GM12892 (cell line): ENCODE data around the gene PRKN.

Experiments
- DNase-seq: peaks from one replicate; pipeline ENCODE4 v3.0.0; 2011; ENCODE audit not compliant: insufficient read length
- FAIRE-seq: peaks from 2 replicates; lab custom pipeline; 2011; peaks lifted over from hg19 to GRCh38; lab: Jason Lieb, UNC
- POLR2A ChIP-seq: IDR thresholded peaks from 2 replicates; pipeline ENCODE4 v1.6.1; 2011; ENCODE audit warnings: low read depth, low read length, control low read depth
- POLR2AphosphoS5 ChIP-seq: IDR thresholded peaks from 2 replicates; pipeline ENCODE4 v1.6.1; 2011; ENCODE audit warnings: low read depth, low read length, control low read depth
- TAF1 ChIP-seq: IDR thresholded peaks from 2 replicates; pipeline ENCODE4 v1.6.1; 2011; ENCODE audit warnings: low read depth, mild to moderate bottlenecking, control low read depth, low read length, borderline replicate concordance

The PRKN gene

GRCh38 chr6:162200945-162201690 lies 526.4 kb downstream of the PRKN start:
- FAIRE-seq (no peak), DNase-seq (no peak)
- no peak for TF ChIP-seq POLR2AphosphoS5

- no peak for TF ChIP-seq POLR2AphosphoS5
- FAIRE-seq = no peak
Observed at GRCh38 chr6:162200041-162200440, 527.5 kb downstream of the PRKN start.

GRCh38 chr6:162198925-162199324 lies 528.6 kb downstream of the PRKN start:
- DNase-seq = no peak
- TF ChIP-seq POLR2AphosphoS5 (no peak), POLR2A (no peak), TAF1 (no peak)
- FAIRE-seq = no peak

More at GRCh38 chr6:162200041-162200440, 527.5 kb downstream of the PRKN start:
- DNase-seq = no peak

- no peak for TF ChIP-seq POLR2AphosphoS5
- TF ChIP-seq TAF1 = no peak
- TF ChIP-seq POLR2A = no peak
- FAIRE-seq = no peak
- DNase-seq = no peak
Observed at GRCh38 chr6:162198076-162198475, 529.5 kb downstream of the PRKN start.

GRCh38 chr6:162195441-162195840 lies 532.1 kb downstream of the PRKN start:
- DNase-seq (no peak), FAIRE-seq (no peak)
- TF ChIP-seq TAF1 (no peak), POLR2A (no peak), POLR2AphosphoS5 (no peak)

- no peak for DNase-seq
- TF ChIP-seq TAF1 = no peak
- no peak for TF ChIP-seq POLR2AphosphoS5
- no peak for TF ChIP-seq POLR2A
- FAIRE-seq = no peak
Observed at GRCh38 chr6:162190981-162191380, 536.6 kb downstream of the PRKN start.

GRCh38 chr6:162187168-162187935 lies 540.2 kb downstream of the PRKN start:
- FAIRE-seq = no peak
- TF ChIP-seq POLR2AphosphoS5 = no peak
- no peak for TF ChIP-seq POLR2A
- TF ChIP-seq TAF1 = no peak
- no peak for DNase-seq

GRCh38 chr6:162184465-162184864 lies 543.1 kb downstream of the PRKN start:
- TF ChIP-seq POLR2AphosphoS5 (no peak), POLR2A (no peak), TAF1 (no peak)
- DNase-seq = no peak
- FAIRE-seq = no peak

GRCh38 chr6:162181741-162182401 lies 545.7 kb downstream of the PRKN start:
- DNase-seq (no peak), FAIRE-seq (no peak)
- no peak for TF ChIP-seq TAF1
- TF ChIP-seq POLR2A = no peak
- TF ChIP-seq POLR2AphosphoS5 = no peak

- FAIRE-seq (no peak), DNase-seq (no peak)
- no peak for TF ChIP-seq POLR2AphosphoS5
- TF ChIP-seq POLR2A = no peak
- TF ChIP-seq TAF1 = no peak
Observed at GRCh38 chr6:162181111-162181510, 546.5 kb downstream of the PRKN start.

- FAIRE-seq (no peak), DNase-seq (no peak)
- no peak for TF ChIP-seq TAF1
- no peak for TF ChIP-seq POLR2A
- TF ChIP-seq POLR2AphosphoS5 = no peak
Observed at GRCh38 chr6:162179196-162179951, 548.2 kb downstream of the PRKN start.

- TF ChIP-seq POLR2A (no peak), POLR2AphosphoS5 (no peak), TAF1 (no peak)
- DNase-seq (no peak), FAIRE-seq (no peak)
Observed at GRCh38 chr6:162178666-162179065, 548.9 kb downstream of the PRKN start.
